D721Med (cell line): ENCODE measurements around the gene TMEM31.

Experiments used
- DNase-seq: peaks from one replicate; pipeline ENCODE4 v3.0.0; 2011; ENCODE audit warnings: low spot score; ENCODE audit not compliant: insufficient read length
- FAIRE-seq: peaks from 2 replicates; lab custom pipeline; 2011; peaks lifted over from hg19 to GRCh38; lab: Jason Lieb, UNC
- TF ChIP-seq, protein P1 (sequence below): IDR thresholded peaks from 2 replicates; pipeline ENCODE4 v1.5.1; 2012; ENCODE audit warnings: mild to moderate bottlenecking, control low read depth; ENCODE audit not compliant: insufficient read depth; ENCODE audit errors: missing control alignments

The TMEM31 gene

DNA sequence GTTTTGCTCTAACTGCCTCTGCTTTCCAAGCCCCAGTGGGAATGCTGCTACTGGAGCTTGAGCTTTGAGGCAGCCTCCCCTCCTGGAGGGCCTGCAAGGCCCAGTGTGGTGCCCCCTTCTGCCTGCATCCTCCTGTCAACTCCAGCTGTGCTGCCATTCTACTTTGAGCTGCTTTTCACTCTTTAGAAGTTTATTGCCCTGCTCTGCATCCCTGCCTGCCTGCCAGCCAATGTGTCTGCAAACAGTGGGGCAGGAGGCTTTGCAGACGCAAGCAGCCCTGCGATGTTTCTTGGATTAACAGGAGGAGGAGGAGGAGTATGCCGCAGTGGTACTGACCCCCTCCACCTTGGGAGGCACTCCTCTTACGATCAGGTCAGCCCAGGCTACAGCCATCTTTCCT lies 16.4 kb downstream of the TMEM31 start:
- no peak for FAIRE-seq
- TF ChIP-seq, protein P1, sequence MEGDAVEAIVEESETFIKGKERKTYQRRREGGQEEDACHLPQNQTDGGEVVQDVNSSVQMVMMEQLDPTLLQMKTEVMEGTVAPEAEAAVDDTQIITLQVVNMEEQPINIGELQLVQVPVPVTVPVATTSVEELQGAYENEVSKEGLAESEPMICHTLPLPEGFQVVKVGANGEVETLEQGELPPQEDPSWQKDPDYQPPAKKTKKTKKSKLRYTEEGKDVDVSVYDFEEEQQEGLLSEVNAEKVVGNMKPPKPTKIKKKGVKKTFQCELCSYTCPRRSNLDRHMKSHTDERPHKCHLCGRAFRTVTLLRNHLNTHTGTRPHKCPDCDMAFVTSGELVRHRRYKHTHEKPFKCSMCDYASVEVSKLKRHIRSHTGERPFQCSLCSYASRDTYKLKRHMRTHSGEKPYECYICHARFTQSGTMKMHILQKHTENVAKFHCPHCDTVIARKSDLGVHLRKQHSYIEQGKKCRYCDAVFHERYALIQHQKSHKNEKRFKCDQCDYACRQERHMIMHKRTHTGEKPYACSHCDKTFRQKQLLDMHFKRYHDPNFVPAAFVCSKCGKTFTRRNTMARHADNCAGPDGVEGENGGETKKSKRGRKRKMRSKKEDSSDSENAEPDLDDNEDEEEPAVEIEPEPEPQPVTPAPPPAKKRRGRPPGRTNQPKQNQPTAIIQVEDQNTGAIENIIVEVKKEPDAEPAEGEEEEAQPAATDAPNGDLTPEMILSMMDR = no peak
- DNase-seq = no peak

DNA sequence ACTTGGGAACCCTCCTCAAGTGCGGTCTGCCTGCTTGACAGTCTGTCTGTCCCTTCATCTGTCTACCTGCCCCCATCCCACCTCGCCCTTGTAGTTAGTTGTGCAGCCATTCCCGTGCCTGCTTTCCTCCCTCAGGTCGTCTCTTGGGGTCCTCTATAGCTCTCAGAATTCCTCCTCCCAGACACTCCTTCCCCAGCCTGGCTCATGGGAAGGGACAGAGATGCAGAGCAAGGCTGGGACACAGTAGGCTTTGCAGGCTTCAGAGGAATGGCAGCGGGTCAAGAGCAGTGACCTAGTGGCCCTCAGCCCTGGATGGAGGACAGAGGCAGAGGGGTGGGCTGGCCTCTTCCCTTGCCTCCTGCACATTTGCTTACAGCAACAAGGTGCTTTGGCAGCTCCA lies 18.3 kb downstream of the TMEM31 start:
- FAIRE-seq = no peak
- TF ChIP-seq, protein P1 = no peak
- DNase-seq = no peak

DNA sequence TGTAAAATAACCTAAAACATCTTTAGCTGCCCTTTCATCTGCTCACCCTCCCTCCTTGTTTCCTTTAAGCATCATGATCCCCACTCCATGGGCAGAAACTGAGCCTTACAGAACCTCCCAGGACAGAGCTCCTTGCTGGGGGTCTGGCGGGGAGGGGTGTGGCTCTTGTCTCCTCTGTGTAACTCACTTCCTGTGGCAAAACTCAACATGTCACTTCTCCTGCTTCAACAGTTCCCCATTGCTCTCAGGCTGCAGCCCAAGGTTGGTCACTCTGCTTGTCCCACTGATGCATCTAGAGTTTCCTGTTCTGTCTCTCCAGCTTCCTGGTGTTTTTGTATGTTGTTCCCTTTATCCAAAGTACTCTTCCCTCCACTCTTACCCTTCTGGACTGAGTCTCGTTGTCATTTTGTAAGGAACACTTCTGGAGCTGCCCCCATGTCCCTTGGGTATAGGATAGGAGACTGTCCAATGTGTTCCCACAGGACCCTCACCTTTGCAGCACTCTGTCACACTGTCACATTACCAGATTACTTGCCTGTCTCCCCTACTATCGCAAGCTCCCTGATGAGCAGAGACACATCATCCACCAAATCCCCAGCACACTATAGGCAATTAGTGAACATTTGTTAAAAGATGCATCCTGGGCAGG lies 19.6 kb downstream of the TMEM31 start:
- TF ChIP-seq, protein P1 = no peak
- FAIRE-seq (no peak), DNase-seq (no peak)

DNA sequence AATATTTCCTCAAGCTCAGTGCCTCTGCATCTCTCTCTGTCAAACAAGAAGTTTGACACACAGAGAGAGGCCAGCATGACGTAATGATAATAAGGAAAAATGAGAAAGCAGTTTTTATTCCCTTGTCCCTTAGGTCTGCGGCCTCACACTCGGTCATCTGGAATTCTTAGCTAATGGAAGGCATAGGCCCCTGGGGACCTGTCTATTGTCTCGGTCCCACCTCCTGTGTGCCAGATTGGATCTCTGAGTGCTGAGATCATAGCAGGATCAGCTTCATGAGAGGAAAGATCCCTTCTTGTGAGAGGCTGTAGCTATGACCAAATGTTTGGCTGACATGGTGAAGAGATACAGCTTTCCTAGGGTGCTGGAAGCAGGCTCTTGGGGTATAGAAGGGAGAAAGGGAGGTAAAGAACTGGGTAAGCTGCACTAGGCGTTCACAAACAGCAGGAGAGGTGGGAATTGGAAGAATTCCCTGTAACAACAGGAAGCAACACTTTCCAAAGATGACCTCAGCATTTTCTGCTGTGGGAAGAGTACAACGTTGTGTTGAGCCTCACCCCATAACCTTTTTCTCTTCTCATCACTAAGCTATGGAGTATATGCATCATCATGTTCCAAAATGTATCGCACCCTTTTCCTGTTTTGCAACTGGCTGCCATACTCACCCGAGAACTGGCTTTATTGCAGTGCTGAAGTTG lies 20.2 kb downstream of the TMEM31 start:
- FAIRE-seq (no peak), DNase-seq (no peak)
- TF ChIP-seq, protein P1 = no peak

DNA sequence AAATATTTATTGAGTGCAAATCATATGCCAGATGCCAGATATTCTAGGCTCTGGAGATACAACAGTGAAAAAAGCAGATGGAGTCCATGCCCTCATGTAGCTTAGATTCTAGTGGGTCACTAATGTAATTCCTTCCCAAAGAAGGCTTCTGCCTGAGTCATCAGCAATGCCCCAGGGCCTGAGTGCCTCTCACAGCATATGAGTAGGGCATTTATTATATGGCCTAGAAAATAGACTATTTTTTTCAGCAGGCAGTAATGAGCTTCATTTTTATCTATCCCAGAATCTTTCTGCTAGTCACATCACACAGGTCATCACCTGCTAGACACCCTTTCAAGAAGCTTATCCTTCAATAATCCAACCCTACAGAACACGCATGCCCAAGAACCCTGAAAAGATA lies 22.3 kb downstream of the TMEM31 start:
- TF ChIP-seq, protein P1 = no peak
- DNase-seq (no peak), FAIRE-seq (no peak)

DNA sequence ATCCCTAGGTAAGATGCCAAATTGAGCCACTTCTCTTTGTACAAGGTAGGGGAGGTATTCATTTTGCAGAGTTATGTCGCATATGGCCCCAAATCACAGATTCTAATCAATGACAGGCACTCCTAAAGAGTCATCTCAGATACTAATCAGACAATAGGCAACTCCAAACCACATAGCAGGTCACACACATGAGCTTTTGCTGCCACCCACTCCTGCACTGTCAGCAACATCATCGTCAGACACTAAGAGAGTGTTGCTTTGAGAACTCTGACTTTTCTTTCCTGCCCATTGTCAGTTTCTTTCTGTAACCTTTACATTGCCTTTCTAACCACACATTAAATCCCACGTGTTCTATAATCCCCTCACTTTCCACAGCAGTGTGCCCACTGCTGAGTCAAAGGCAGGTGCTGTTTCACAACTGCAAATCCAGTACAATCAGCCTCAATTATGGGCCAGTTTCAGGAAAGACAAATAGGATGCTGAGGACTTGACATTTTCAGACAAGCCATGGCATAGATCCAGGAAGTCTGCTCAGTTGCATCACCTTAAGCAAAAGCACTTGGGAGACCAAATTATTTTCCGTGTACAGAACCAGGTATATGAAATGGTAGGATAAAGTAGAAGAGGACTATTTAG lies 23.5 kb downstream of the TMEM31 start:
- no peak for DNase-seq
- TF ChIP-seq, protein P1 = no peak
- no peak for FAIRE-seq
